Effector memory CD4-positive, alpha-beta T cell (primary cell): ENCODE data around the gene SLC24A4.

ENCODE experiments used
- DNase-seq, 3 donors: peaks; one replicate each; pipeline ENCODE4 v3.0.0-alpha.2; 2020
- H3K27ac ChIP-seq: 2 replicates; pipeline ENCODE4 v1.7.0; 2013; ENCODE audit warnings: mild to moderate bottlenecking, low read length, moderate library complexity; ENCODE audit not compliant: insufficient read depth, poor library complexity, severe bottlenecking
- H3K27me3 ChIP-seq: replicated peaks from 2 replicates; pipeline ENCODE4 v1.7.0; 2013; ENCODE audit warnings: mild to moderate bottlenecking, low read length; ENCODE audit not compliant: insufficient read depth, control insufficient read depth, poor library complexity, severe bottlenecking
- H3K36me3 ChIP-seq: 2 replicates; pipeline ENCODE4 v1.7.0; 2013; ENCODE audit warnings: mild to moderate bottlenecking, low read length, moderate library complexity; ENCODE audit not compliant: control insufficient read depth, insufficient read depth
- H3K4me1 ChIP-seq: 2 replicates; pipeline ENCODE4 v1.7.0; 2013; ENCODE audit warnings: low read length, mild to moderate bottlenecking; ENCODE audit not compliant: control insufficient read depth, insufficient read depth, poor library complexity, severe bottlenecking
- H3K4me3 ChIP-seq: 2 replicates; pipeline ENCODE4 v1.7.0; 2013; ENCODE audit warnings: low read length, low read depth, mild to moderate bottlenecking; ENCODE audit not compliant: insufficient read depth, poor library complexity, severe bottlenecking
- H3K9me3 ChIP-seq: 2 replicates; pipeline ENCODE4 v1.7.0; 2013; ENCODE audit warnings: mild to moderate bottlenecking, low read length, moderate library complexity; ENCODE audit not compliant: control insufficient read depth

SLC24A4 gene

GRCh38 chr14:92521058-92521415 lies 198.1 kb downstream of the SLC24A4 start:
- Histone ChIP-seq H3K27me3 (no peaks in the 10 kb centered on the region), H3K4me1 (no peaks in the 10 kb centered on the region), H3K27ac (no peak overlapping the region), H3K36me3 (no peaks in the 10 kb centered on the region), H3K4me3 (no peak overlapping the region), H3K9me3 (no peaks in the 10 kb centered on the region)
- DNase-seq: no peak

DNA sequence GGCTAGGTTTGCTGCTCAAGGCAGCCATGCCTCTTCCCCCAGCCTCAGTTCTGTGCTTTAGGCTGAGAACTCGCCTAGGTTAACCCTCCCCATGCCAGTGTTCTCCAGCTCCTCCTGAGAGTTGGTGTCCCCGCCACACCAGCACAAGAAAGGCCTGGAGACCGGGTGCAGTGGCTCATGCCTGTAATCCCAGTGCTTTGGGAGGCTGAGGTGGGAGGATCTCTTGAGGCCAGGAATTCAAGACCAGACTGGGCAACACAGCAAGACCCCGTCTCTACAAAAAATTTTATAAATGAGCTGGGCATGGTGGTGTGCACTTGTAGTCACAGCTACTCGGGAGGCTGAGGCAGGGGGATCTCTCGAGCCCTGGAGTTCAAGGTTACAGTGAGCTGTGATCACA lies 200.8 kb downstream of the SLC24A4 start:
- no peak overlapping the region for H3K27ac ChIP-seq
- H3K27me3 ChIP-seq: no peaks in the 10 kb centered on the region
- H3K4me3 ChIP-seq: no peak overlapping the region
- H3K36me3 ChIP-seq: no peaks in the 10 kb centered on the region
- DNase-seq: no peak
- H3K4me1 ChIP-seq: no peaks in the 10 kb centered on the region
- no peaks in the 10 kb centered on the region for H3K9me3 ChIP-seq

DNA sequence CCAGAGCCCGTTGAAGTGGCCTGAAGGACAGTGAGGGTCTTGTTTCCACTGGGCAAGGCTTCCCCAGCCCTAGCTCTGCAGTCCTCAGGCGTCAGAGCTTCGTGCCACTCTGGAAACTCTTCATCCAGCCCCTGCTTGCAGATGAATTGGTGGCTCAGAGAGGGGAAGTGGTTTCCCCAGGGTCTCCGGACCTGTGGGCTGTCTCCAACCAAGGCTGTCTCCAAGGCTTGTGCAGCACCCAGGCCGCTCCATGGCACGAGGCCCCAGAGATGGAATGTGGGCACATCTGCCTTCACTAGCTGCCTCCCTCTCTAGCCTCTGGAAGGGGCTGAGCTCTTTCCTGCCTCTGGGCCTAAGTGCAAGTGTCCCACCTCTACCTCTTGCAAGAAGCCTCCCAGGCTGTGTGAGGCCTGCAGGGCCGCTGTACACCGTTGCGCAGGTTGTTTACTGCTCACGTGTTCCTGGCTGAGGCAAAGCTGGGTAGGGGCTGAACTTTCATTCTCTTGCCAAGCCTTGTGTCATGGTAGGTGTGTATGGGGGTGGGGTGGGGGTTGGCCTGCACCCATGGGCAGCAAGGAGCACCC lies 201.7 kb downstream of the SLC24A4 start:
- Histone ChIP-seq H3K9me3 (no peaks in the 10 kb centered on the region), H3K27ac (no peak overlapping the region), H3K36me3 (no peaks in the 10 kb centered on the region), H3K4me1 (no peaks in the 10 kb centered on the region), H3K4me3 (no peak overlapping the region), H3K27me3 (no peaks in the 10 kb centered on the region)
- DNase-seq: no peak

- Histone ChIP-seq H3K4me3 (no peak overlapping the region), H3K27me3 (no peaks in the 10 kb centered on the region), H3K9me3 (no peaks in the 10 kb centered on the region), H3K27ac (no peak overlapping the region), H3K4me1 (no peaks in the 10 kb centered on the region), H3K36me3 (no peaks in the 10 kb centered on the region)
- no peak for DNase-seq
These were observed 202.5 kb downstream of the SLC24A4 start for GRCh38 chr14:92525322-92526095.

- no peaks in the 10 kb centered on the region for H3K9me3 ChIP-seq
- H3K27ac ChIP-seq: no peak overlapping the region
- no peaks in the 10 kb centered on the region for H3K36me3 ChIP-seq
- no peaks in the 10 kb centered on the region for H3K27me3 ChIP-seq
- H3K4me3 ChIP-seq: no peak overlapping the region
- DNase-seq: no peak
- H3K4me1 ChIP-seq: no peaks in the 10 kb centered on the region
These were observed 204.8 kb downstream of the SLC24A4 start for GRCh38 chr14:92527721-92528120.

GRCh38 chr14:92528486-92529100 lies 205.6 kb downstream of the SLC24A4 start:
- Histone ChIP-seq H3K27ac (no peak overlapping the region), H3K27me3 (no peaks in the 10 kb centered on the region), H3K36me3 (no peaks in the 10 kb centered on the region), H3K4me1 (no peaks in the 10 kb centered on the region), H3K9me3 (no peaks in the 10 kb centered on the region), H3K4me3 (no peak overlapping the region)
- DNase-seq: no peak

DNA sequence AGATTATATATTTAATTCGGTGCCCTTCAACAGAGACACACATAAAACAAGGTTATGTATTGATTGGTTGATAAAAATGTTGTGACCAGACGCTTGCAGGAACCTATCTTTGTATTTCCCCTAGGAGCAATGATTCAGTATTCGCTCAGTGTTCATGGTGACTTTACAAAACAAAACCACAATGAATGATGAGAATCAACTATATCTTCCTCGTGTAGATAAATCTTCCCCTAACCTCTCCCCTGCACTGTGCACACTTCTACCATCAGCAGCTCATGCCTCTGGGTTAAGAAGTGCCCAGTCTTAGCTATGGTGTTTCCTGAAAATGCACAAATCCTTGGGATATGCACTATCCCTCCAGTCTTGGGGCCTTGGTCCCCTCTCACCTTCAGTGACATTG lies 206.9 kb downstream of the SLC24A4 start:
- no peak overlapping the region for H3K27ac ChIP-seq
- no peaks in the 10 kb centered on the region for H3K36me3 ChIP-seq

DNA sequence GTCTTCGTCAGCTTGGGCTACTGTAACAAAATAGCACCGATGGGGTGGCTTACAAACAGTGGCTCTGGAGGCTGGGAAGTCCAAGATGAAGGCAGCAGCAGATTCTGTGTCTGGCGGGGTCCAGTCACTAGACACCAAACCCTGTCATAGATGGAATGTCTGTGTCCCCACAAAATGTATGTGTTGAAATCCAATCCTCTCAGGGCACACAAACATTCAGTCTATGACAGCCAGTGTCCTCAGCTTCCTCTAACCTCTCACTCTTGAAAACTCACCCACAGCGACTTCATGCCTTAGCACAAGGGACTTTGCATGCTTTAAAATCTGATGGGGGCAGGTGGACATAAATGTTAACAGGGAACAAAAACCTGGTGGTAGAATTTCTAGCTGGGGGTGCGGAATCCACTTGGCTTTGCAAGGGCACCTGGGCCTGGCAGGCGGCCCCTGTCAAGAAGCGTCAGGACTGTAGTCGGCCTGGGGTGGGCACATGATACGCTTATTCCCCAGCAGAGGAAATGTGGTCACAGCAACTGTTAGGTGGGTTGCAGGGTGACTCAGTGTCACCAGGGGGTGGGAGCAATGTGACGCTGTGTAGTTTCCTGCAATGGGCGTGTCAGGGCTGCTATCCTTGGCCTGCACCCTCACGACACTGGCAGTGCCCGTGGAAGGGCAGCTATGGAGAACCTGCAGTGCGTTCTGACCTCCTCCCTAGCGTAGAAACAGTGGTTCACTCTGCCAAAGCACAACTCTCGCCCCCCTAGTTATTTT lies 208.3 kb downstream of the SLC24A4 start:
- Histone ChIP-seq H3K9me3 (no peaks in the 10 kb centered on the region), H3K27me3 (no peaks in the 10 kb centered on the region), H3K27ac (no peak overlapping the region), H3K36me3 (no peaks in the 10 kb centered on the region), H3K4me1 (no peaks in the 10 kb centered on the region), H3K4me3 (no peak overlapping the region)
- DNase-seq: no peak

More for the DNA sequence above, 206.9 kb downstream of the SLC24A4 start:
- Histone ChIP-seq H3K27me3 (no peaks in the 10 kb centered on the region), H3K4me3 (no peak overlapping the region), H3K4me1 (no peaks in the 10 kb centered on the region), H3K9me3 (no peaks in the 10 kb centered on the region)
- DNase-seq: no peak

GRCh38 chr14:92532490-92533163 lies 209.7 kb downstream of the SLC24A4 start:
- Histone ChIP-seq H3K27ac (no peak overlapping the region), H3K4me3 (no peak overlapping the region), H3K36me3 (no peaks in the 10 kb centered on the region), H3K27me3 (no peaks in the 10 kb centered on the region), H3K4me1 (no peaks in the 10 kb centered on the region), H3K9me3 (no peaks in the 10 kb centered on the region)
- DNase-seq: no peak
